Skin epidermis (tissue), 12 donors: ENCODE measurements around the gene NHS.

Source experiments
- H3K27ac ChIP-seq, 21 experiments: fragments of 200-600 bp; sonication (generic) in 11 of 21; one replicate each; pipeline ENCODE4 v1.5.0; 2020; ENCODE audit warnings: mild to moderate bottlenecking in 3 of 21, inconsistent platforms in 2 of 21, moderate library complexity in 2 of 21
- H3K4me3 ChIP-seq, 7 experiments: fragments of 200-600 bp; sonication (generic) in 2 of 7; one replicate each; pipeline ENCODE4 v1.5.0; 2020; ENCODE audit warnings: inconsistent platforms in 2 of 7, mild to moderate bottlenecking in 2 of 7, moderate library complexity in 1 of 7

NHS gene

DNA sequence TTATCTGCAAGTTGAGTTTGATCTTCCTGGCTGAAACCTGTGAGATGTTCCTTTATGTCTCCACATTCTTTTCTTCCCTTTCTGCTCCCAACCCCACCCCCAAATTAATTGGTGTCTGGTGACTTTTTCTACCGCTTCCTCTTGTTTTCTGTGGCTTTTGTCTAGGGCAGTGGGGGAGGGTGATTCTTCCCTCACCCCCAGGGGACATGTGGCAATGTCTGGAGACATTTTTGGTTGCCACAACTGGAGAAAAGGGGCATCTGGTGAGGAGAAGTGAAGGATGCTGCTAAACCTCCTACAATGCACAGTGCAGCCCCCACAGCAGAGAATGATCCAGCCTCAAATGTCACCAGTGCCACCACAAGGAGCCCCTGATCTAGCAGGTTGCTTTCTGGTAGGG lies 152.9 kb downstream of the NHS start:
- Histone ChIP-seq H3K27ac (peak overlapping the region in 11 of 21 experiments; percentile 19 to 71 (median 29)), H3K4me3 (no peak overlapping the region)

DNA sequence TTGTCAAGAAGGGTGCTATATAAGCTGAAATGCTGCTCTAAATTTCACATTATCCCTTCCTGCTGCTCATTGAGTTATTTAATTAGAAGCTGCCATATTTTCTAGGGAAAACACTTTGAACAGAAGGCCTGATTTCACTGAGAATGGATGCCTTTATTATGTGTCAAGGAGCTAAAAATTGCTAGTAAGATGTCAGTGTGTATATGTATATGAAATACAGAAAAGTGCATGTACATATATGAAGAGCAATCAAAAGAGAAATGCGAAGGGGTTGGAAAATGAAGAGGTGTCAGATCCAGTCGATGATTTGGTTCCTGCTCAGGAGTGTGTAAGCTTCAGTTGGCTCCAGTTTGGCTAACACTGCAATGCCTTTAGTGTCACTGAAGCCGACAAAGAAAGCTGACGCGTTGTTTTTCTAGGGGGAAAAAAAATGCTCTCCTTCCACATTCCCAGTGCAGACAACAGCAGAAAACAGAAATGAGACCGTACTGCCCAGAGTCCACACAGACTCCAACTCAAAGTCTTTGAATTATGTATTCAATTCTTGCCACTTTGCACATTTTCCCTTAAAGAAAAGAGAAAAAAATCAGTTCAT lies 154.2 kb downstream of the NHS start:
- Histone ChIP-seq H3K4me3 (no peak overlapping the region), H3K27ac (peak overlapping the region in 3 of 21 experiments; percentile 10 to 39 (median 23))

DNA sequence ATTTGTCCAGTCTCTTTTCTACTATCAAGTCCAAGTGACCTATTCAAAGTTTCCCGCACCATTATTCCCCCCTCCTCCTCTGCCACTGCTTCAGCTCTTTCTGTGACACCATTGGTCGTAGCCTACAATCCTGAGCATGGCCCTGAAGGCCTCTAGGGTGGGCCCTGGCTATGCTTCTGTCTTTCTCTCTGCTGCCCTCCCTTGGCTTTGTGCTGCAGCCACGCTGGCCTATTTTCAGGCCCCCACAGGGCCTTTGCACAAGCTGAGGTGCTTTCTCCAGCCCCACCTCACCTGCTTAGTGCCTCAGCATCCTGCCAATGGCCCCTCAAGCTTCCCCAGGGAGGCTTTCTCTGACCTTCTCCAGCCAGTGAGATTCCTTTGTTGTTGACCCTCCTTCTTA lies 156.5 kb downstream of the NHS start:
- H3K27ac ChIP-seq, result no peak overlapping the region
- H3K4me3 ChIP-seq, result no peak overlapping the region

DNA sequence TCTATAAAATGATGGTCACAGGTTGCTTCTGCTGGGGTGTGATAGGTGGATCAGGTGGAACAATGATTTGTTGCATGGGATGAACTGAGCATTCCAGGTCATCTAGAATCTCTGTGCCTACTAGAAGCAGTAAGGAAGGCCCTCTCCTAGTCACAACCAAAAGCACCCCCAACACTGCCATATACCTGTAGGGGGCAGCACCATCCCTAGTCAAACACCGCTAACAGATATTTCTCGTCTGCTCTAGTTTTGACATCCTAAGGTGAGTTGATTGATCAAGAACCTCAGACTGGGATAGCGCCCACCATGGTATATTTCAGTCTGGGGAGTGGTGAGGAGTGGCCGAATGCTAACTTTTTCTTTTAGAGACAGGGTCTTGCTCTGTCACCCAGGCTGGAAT lies 160.2 kb downstream of the NHS start:
- no peak overlapping the region for H3K4me3 ChIP-seq
- no peak overlapping the region for H3K27ac ChIP-seq

GRCh38 chrX:17537723-17538243 lies 162.8 kb downstream of the NHS start:
- Histone ChIP-seq H3K4me3 (no peak overlapping the region), H3K27ac (no peak overlapping the region)

- H3K27ac ChIP-seq, result no peak overlapping the region
Observed at GRCh38 chrX:17542123-17542522, 167.1 kb downstream of the NHS start.

GRCh38 chrX:17544821-17545220 lies 169.8 kb downstream of the NHS start:
- H3K4me3 ChIP-seq, result no peak overlapping the region
- no peak overlapping the region for H3K27ac ChIP-seq

More at GRCh38 chrX:17542123-17542522, 167.1 kb downstream of the NHS start:
- H3K4me3 ChIP-seq, result no peak overlapping the region

DNA sequence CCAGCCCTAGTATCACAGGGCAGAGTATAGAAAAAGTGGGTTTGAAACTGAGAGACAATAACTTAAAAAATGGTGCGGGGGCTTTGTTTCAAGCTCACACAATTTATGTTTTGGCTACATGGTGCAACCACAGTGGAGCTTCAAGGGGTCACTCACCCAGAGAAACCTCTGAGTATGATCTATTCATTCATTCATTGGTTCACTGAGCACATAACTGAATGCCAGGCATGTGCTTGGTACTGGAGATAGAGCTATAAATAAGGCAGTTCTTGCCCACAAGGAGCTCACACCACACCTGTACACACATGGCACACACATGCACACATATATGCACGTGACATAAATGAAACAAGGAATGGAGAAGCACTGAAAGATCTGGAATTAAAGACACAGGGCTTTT lies 171.4 kb downstream of the NHS start:
- Histone ChIP-seq H3K4me3 (no peak overlapping the region), H3K27ac (no peak overlapping the region)

DNA sequence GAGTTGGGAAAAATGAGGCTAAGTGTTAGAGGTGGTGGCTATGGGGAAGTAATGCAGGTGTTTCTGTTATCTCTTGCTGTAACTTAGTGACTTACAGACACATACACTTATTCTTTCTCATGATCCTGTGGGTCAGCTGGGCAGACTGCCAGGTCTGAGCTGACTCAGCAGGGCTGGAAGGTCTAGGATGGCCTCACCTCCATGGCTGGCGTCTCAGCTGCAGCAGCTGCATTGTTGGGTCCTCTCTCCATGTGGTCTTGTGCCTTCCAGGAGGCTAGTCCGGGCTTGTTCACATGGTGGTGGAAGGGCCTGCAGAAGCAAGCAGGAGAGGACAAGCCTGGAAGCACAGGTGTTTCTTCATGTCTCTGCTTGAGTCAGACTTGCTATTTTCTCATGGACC lies 172.7 kb downstream of the NHS start:
- no peak overlapping the region for H3K4me3 ChIP-seq
- no peak overlapping the region for H3K27ac ChIP-seq

DNA sequence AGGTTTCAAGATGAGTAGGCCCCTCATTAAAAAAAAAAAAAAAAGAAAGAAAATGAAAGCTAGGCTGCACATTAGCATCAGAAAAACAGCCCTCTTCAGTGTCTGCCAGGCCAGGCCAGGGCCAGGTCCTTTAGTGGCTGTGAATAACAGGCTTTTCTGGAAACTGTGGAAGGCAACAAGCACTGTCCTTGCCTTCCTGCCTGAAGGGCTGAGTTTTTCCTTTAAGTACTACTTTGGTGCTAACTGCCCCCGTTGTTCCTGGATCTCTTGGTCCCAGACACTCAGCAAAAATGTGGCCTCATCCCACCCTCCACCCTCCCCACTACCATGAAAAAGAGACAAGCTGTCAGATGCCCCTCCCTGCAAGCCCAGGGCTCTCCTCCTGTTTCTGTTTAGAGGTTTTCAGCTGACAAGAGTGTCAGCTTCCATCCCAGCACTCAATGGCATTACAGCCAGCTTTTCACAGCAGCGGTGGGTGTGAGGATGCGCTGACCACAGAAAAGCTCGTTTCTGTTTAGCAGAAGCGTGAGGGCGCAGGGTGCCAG lies 174.2 kb downstream of the NHS start:
- H3K4me3 ChIP-seq, result no peak overlapping the region
- peak overlapping the region in 2 of 21 experiments; percentile 23 to 25 for H3K27ac ChIP-seq

- Histone ChIP-seq H3K27ac (no peak overlapping the region), H3K4me3 (no peak overlapping the region)
Observed at GRCh38 chrX:17550011-17550410, 175.0 kb downstream of the NHS start.

DNA sequence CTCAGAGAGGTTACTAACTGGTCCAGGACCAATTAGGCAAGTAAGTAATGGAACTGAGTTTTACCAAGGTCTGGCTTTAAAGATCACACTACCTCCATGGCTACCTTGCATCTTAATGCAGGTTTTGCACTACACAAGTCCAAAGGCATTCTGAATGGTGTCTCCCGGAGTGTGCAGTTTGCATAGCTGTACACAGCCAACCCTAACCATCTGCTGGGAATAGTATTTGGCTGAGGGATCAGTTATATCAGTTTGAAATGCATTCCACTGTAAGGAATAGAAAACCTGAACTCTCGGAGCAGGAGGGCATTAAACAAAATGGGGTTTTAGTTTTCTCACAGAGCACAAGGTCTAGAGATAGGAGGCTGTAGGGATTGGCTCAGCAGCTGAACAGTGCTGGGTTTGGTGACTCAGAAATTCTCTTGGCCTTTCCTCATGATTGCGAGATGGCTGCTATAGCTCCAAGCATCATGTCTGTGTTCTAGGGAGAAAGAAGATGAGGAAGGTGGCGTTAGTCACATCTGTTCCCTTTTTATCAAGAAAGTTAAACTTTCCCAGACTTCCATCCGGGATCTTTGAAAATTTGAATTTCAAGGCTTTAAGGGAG lies 177.1 kb downstream of the NHS start:
- Histone ChIP-seq H3K27ac (no peak overlapping the region), H3K4me3 (no peak overlapping the region)

- peak overlapping the region in 3 of 21 experiments; percentile 33 to 54 (median 37) for H3K27ac ChIP-seq
Observed at GRCh38 chrX:17553469-17553868, 178.5 kb downstream of the NHS start.

DNA sequence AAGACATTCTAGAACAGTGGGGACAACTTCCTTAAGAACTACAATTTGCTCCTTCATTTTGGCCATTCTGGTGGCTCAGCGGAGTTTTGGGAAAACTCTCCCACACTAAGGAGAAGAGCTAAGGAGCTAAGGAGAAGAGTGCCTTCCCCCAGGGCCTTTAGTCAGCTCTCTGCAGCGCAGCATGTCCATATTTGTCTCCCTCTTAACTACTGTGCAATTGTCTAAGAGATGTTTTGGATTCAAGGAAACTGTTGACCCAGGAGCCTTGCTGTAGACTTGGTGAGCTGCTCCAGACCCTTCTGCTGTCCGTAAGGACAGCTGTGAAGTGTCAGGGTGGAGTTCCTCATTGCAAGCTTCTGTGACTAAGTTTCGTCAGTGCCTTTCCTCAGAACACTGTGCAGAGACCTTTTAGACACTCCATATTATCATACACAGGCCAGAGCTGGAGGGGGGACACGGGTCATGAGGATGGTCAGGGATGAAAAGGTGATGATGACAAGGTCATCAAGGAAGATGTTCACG lies 179.0 kb downstream of the NHS start:
- peak overlapping the region in 3 of 21 experiments; percentile 33 to 54 (median 37) for H3K27ac ChIP-seq
- H3K4me3 ChIP-seq, result no peak overlapping the region

More at GRCh38 chrX:17553469-17553868, 178.5 kb downstream of the NHS start:
- H3K4me3 ChIP-seq, result no peak overlapping the region

GRCh38 chrX:17554914-17555313 lies 179.9 kb downstream of the NHS start:
- H3K4me3 ChIP-seq, result no peak overlapping the region
- H3K27ac ChIP-seq, result no peak overlapping the region

- Histone ChIP-seq H3K27ac (no peak overlapping the region), H3K4me3 (no peak overlapping the region)
Observed at GRCh38 chrX:17555846-17556245, 180.8 kb downstream of the NHS start.

GRCh38 chrX:17559728-17560379 lies 184.9 kb downstream of the NHS start:
- no peak overlapping the region for H3K27ac ChIP-seq
- H3K4me3 ChIP-seq, result no peak overlapping the region

DNA sequence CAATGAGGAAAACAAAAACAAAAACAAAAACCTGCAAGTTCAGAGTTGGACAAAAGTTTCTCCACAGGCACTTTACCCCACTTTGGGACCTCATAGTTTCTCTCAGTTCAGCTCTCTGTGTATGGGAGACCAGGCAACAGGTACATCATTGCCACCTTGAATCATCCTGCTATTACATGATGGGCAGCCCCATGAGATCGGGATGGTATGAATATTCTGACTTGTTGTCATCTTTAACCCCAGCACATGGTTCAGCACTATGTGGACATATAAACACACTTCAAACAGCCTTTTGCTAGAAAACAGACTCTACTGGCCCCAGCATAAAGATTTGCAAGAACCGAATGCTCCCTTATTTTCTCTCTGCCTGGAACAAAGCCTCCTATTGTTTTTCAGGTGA lies 185.4 kb downstream of the NHS start:
- no peak overlapping the region for H3K27ac ChIP-seq
- no peak overlapping the region for H3K4me3 ChIP-seq

GRCh38 chrX:17563076-17563475 lies 188.1 kb downstream of the NHS start:
- Histone ChIP-seq H3K4me3 (no peak overlapping the region), H3K27ac (no peak overlapping the region)

- H3K27ac ChIP-seq, result no peak overlapping the region
- no peak overlapping the region for H3K4me3 ChIP-seq
Observed at GRCh38 chrX:17563515-17563914, 188.5 kb downstream of the NHS start.
